Neural progenitor cell (in vitro differentiated cells): Measurements from ENCODE around the gene CCDC68. TPM values are rescaled to one million over a fixed set of nuclear protein-coding genes. Genes with fewer than 3 reads are reported as not detected.

Experiments
- DNase-seq: peaks from one replicate; pipeline ENCODE4 v3.0.0-alpha.2; 2016; ENCODE audit warnings: low spot score
- H2AFZ ChIP-seq: fragments of 200-600 bp; sonication (generic); replicated peaks from 2 replicates; pipeline ENCODE4 v1.6.1; 2016; ENCODE audit warnings: antibody characterized with exemption
- H3F3A ChIP-seq: fragments of 200-600 bp; sonication (generic); 2 replicates; pipeline ENCODE4 v1.6.1; 2016; ENCODE audit warnings: antibody characterized with exemption, low read depth
- H3K27ac ChIP-seq: fragments of 200-600 bp; sonication (generic); 2 replicates; pipeline ENCODE4 v1.5.1; 2016; ENCODE audit warnings: mild to moderate bottlenecking
- H3K27me3 ChIP-seq: fragments of 200-600 bp; sonication (generic); 2 replicates; pipeline ENCODE4 v1.6.1; 2016; ENCODE audit warnings: mild to moderate bottlenecking, moderate library complexity
- H3K36me3 ChIP-seq: fragments of 200-600 bp; sonication (generic); 2 replicates; pipeline ENCODE4 v1.5.1; 2016
- H3K4me1 ChIP-seq: fragments of 200-600 bp; sonication (generic); 2 replicates; pipeline ENCODE4 v1.6.1; 2016; ENCODE audit warnings: mixed run types
- H3K4me2 ChIP-seq: fragments of 200-600 bp; sonication (generic); 2 replicates; pipeline ENCODE4 v1.6.1; 2016
- H3K4me3 ChIP-seq: fragments of 200-600 bp; sonication (generic); 2 replicates; pipeline ENCODE4 v1.5.1; 2016
- H3K79me2 ChIP-seq: fragments of 200-600 bp; sonication (generic); 2 replicates; pipeline ENCODE4 v1.6.1; 2016; ENCODE audit warnings: low read depth
- H3K9ac ChIP-seq: fragments of 200-600 bp; sonication (generic); 2 replicates; pipeline ENCODE4 v1.6.1; 2016
- H3K9me3 ChIP-seq: fragments of 200-600 bp; sonication (generic); 2 replicates; pipeline ENCODE4 v1.5.1; 2016; ENCODE audit warnings: low read depth
- H4K20me1 ChIP-seq: fragments of 200-600 bp; sonication (generic); 2 replicates; pipeline ENCODE4 v1.6.1; 2016; ENCODE audit warnings: low read depth
- H3K27ac Mint-ChIP-seq: 3 replicates; pipeline ENCODE4 v1.8.0; 2021; ENCODE audit warnings: mixed read lengths
- H3K27me3 Mint-ChIP-seq: 2 replicates; pipeline ENCODE4 v1.8.0; 2022; ENCODE audit warnings: low read depth, mild to moderate bottlenecking, inconsistent platforms, moderate library complexity, mixed read lengths; ENCODE audit not compliant: insufficient read depth
- H3K36me3 Mint-ChIP-seq: 3 replicates; pipeline ENCODE4 v1.8.0; 2021; ENCODE audit warnings: mixed read lengths
- H3K4me1 Mint-ChIP-seq: 3 replicates; pipeline ENCODE4 v1.8.0; 2021; ENCODE audit warnings: mixed read lengths
- H3K4me3 Mint-ChIP-seq: 3 replicates; pipeline ENCODE4 v1.8.0; 2021; ENCODE audit warnings: mild to moderate bottlenecking, moderate library complexity, mixed read lengths
- H3K9me3 Mint-ChIP-seq: 3 replicates; pipeline ENCODE4 v1.8.0; 2020; ENCODE audit warnings: mixed read lengths
- CTCF ChIP-seq: fragments of 200-600 bp; sonication (generic); IDR thresholded peaks from 2 replicates; pipeline ENCODE4 v1.5.1; 2017; ENCODE audit warnings: antibody characterized with exemption, mild to moderate bottlenecking
- EZH2 ChIP-seq: fragments of 200-600 bp; sonication (generic); IDR thresholded peaks from 2 replicates; pipeline ENCODE4 v1.6.1; 2017; ENCODE audit warnings: antibody characterized with exemption, mild to moderate bottlenecking, moderate library complexity
- EZH2phosphoT487 ChIP-seq: fragments of 200-600 bp; sonication (generic); IDR thresholded peaks from 2 replicates; pipeline ENCODE4 v1.6.1; 2017; ENCODE audit warnings: antibody characterized with exemption
- total RNA-seq: library from RNA; depleted of rRNA; stranded (reverse); fragments of >200 nt; gene quantifications from 2 replicates; pipeline ENCODE4 v1.2.3, GENCODE V29; 2015; ENCODE audit warnings: low replicate concordance

Gene CCDC68
- total RNA-seq, 1 donor from 2014 or later: not detected

GRCh38 chr18:54942144-54942543, 17.1 kb downstream of the CCDC68 start:
- Mint-ChIP-seq H3K36me3 (no peaks in the 10 kb centered on the region), H3K9me3 (no peaks in the 10 kb centered on the region), H3K27me3 (no peaks in the 10 kb centered on the region), H3K27ac (no peak overlapping the region), H3K4me3 (no peak overlapping the region), H3K4me1 (no peaks in the 10 kb centered on the region)
- Histone ChIP-seq H3K9ac (no peak overlapping the region), H3K4me2 (no peak overlapping the region), H3K36me3 (no peaks in the 10 kb centered on the region), H4K20me1 (no peaks in the 10 kb centered on the region), H3K4me1 (no peaks in the 10 kb centered on the region), H3F3A (no peaks in the 10 kb centered on the region), H3K9me3 (no peaks in the 10 kb centered on the region), H2AFZ (no peak overlapping the region), H3K27ac (no peak overlapping the region), H3K27me3 (no peaks in the 10 kb centered on the region), H3K79me2 (no peaks in the 10 kb centered on the region), H3K4me3 (no peak overlapping the region)
- no peak for DNase-seq
- TF ChIP-seq CTCF: no peak
- no peak for TF ChIP-seq EZH2
- TF ChIP-seq EZH2phosphoT487: no peak

DNA sequence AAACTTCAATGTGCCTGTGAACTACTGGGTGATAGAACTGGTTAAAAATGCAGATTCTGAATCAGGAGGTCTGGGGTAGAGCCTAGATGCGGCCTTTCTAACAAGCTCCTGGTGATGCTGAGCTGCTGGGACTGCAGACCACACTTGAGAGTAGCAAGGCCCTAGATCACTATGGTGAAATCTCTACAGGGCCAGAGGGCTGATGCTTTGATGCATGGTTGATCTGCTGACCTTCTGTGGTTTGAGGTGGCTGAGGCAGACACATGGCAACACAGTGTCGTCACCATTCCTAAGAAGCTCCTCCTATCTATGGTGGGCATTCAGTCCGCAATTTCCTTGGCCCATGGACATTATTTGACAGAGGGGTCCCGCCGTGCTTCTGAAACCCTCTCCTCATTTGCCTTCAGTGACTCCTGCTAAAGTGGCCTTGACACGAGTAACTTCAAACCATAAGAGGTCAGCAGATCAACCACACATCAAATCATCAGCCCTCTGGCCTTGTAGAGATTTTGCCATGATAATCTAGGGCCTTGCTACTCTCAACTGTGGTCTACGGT, 19.8 kb downstream of the CCDC68 start:
- no peak overlapping the region for H3K4me2 ChIP-seq
- DNase-seq: no peak
- no peak overlapping the region for H3K9ac ChIP-seq
- no peaks in the 10 kb centered on the region for H4K20me1 ChIP-seq
- H3K27ac ChIP-seq: no peak overlapping the region
- no peaks in the 10 kb centered on the region for H3K27me3 ChIP-seq
- H3K4me3 Mint-ChIP-seq: no peak overlapping the region
- H3K27me3 Mint-ChIP-seq: no peaks in the 10 kb centered on the region
- H3K9me3 ChIP-seq: no peaks in the 10 kb centered on the region
- H3K36me3 Mint-ChIP-seq: no peaks in the 10 kb centered on the region
- no peaks in the 10 kb centered on the region for H3K4me1 ChIP-seq
- no peak overlapping the region for H3K4me3 ChIP-seq
- H2AFZ ChIP-seq: no peak overlapping the region
- H3K79me2 ChIP-seq: no peaks in the 10 kb centered on the region
- H3F3A ChIP-seq: no peaks in the 10 kb centered on the region
- no peaks in the 10 kb centered on the region for H3K4me1 Mint-ChIP-seq
- TF ChIP-seq EZH2: no peak
- no peak for TF ChIP-seq CTCF
- TF ChIP-seq EZH2phosphoT487: no peak
- no peaks in the 10 kb centered on the region for H3K9me3 Mint-ChIP-seq
- no peaks in the 10 kb centered on the region for H3K36me3 ChIP-seq
- H3K27ac Mint-ChIP-seq: no peak overlapping the region

- H3K79me2 ChIP-seq: no peaks in the 10 kb centered on the region
- no peak for TF ChIP-seq EZH2phosphoT487
- TF ChIP-seq EZH2: no peak
- TF ChIP-seq CTCF: no peak
- Mint-ChIP-seq H3K36me3 (no peaks in the 10 kb centered on the region), H3K27me3 (no peaks in the 10 kb centered on the region), H3K27ac (no peak overlapping the region), H3K4me1 (no peaks in the 10 kb centered on the region), H3K4me3 (no peak overlapping the region), H3K9me3 (no peaks in the 10 kb centered on the region)
- H3K27me3 ChIP-seq: no peaks in the 10 kb centered on the region
- H3K27ac ChIP-seq: no peak overlapping the region
- no peaks in the 10 kb centered on the region for H3F3A ChIP-seq
- H3K4me2 ChIP-seq: no peak overlapping the region
- H2AFZ ChIP-seq: no peak overlapping the region
- no peak for DNase-seq
- H4K20me1 ChIP-seq: no peaks in the 10 kb centered on the region
- no peaks in the 10 kb centered on the region for H3K36me3 ChIP-seq
- no peaks in the 10 kb centered on the region for H3K9me3 ChIP-seq
- no peaks in the 10 kb centered on the region for H3K4me1 ChIP-seq
- no peak overlapping the region for H3K9ac ChIP-seq
- no peak overlapping the region for H3K4me3 ChIP-seq
These were observed 20.8 kb downstream of the CCDC68 start for GRCh38 chr18:54938506-54938905.
